DLD1 (cell line): ENCODE data around the gene METTL8.
"Not testable (repeated sequence)": the region's sequence is repeated elsewhere in the genome, so short reads cannot be mapped to it uniquely, and the experiment has no call there.

Source experiments
- in situ Hi-C: cut with HindIII; loops from 2 replicates; pipeline ENCODE4 v1.10.0; 2017; ENCODE audit warnings: low sequenced_read_pairs

METTL8 gene

DNA sequence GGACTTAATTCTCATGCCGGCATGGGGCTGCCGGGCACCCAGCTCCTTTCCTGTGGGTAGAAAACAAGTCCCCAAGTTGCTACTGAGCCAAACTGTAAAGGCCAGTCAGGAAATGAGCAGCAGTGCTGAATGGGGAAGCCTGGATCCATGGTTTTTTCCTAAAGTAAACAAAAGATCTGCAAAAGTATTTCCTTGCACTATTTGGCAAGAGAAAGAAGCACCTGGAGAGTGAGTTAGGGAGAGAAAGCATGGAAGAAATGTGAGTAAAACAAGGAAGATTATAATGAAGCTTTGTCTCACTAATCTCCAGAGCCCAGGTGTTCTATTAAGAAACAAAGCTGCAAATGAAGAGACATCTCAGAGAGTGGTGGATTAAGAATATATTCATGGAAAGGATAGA, 117.6 kb downstream of the METTL8 start:
- in situ Hi-C loops: no loop called here

DNA sequence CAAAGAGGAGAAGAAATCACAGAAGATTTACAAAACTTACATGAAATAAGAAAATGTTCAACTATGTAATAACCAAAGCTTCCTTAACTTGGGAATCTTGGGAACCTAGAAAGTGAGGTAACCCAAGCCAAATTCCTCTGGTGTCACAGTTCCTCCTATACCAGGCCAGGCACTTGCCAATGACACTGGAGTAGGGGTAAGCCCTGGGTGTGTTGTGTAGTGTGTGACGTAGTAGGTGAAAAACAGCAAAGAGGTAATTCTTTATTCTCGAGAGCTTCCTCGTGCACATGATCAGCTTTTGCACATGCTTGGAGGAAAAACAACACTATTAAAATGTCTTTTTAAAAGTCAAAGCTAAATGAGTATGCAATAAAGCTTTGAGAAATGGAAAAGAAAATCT, 118.0 kb downstream of the METTL8 start:
- in situ Hi-C loops: no loop called here

DNA sequence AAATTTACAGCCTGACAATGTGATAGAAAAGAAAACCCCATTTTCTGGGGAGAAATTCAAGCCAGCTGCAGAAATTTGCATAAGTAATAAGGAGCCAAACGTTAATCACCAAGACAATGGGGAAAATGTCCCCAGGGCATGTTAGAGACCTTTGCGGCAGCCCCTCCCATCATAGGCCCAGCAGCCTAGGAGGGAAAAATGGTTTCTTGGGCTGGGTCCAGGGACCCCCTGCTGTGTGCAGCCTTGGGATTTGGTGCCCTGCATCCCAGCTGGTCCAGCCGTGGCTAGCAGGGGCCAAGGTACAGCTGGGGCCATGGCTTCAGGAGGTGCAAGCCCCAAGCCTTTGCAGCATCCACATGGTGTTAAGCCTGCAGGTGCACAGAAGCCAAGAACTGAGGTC, 121.6 kb downstream of the METTL8 start:
- in situ Hi-C loops: not testable (repeated sequence)

DNA sequence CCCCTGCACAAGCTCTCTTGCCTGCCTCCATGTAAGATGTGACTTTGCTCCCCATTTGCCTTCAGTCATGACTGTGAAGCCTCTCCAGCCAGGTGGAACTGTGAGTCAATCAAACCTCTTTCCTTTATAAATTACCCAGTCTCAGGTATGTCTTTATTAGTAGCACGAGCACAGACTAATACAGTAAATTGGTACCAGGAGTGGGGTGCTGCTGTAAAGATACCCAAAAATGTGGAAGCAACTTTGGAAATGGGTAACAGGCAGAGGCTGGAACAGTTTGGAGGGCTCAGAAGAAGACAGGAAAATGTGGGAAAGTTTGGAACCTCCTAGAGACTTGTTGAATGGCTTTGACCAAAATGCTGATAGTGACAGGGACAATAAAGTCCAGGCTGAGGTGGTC, 122.2 kb downstream of the METTL8 start:
- in situ Hi-C loops: not testable (repeated sequence)

DNA sequence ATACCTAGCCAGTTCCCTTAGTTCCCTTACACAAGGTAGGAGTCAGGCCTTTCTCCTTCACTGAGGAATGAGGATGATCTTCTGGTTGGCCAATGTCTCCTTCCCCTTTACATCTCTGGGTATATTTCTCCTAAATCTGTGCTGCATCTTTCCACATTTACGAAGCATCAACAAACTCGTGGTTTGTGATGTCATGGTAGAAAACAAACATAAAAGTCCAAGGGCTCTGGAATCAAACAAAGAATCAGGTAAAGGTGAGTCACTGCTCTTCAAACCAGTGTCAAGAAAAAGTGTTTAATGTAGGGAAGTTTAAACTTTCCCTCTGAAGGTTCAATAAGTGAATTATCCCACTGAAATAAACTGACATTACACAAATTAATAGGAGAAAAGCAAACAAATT, 122.9 kb downstream of the METTL8 start:
- in situ Hi-C loops: no loop called here

DNA sequence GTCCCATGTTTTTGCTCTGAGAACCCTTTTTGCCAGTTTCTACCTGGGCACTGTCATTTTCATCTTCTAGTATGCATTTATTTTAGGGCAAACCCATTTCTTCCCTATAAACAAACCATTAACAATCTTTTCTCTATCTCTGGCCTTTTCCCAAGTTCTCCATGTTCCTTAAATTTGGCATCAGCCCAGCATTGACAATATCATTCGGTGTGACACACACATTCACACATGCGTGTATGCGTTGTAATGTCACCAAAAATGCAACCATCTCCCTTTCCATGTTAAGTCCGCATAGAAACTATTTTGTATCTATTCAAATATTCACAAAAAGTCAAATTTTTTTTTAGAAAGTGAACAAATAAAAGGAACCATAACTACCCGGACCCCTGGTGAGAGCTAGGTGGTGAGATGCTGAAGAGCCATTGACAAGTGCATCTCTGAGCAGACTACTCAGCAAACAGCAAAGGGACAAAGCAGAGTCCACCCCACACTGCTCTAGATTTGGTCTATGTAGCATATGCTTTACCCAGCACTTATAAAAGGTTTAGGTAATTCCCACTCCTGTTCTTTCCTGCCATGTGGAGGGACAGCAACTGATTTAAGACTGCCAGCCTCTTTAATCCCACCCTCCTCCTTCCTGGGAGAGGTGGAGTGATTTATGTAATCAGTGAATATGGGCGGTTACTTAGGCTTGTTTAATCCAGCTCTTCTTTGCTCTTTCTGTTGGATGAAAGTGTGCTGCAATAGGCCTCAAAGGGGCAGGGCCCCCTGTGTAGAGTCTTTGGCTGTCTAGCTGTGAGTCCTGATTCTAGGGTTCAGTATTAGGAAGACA, 124.1 kb downstream of the METTL8 start:
- in situ Hi-C loops: no loop called here

DNA sequence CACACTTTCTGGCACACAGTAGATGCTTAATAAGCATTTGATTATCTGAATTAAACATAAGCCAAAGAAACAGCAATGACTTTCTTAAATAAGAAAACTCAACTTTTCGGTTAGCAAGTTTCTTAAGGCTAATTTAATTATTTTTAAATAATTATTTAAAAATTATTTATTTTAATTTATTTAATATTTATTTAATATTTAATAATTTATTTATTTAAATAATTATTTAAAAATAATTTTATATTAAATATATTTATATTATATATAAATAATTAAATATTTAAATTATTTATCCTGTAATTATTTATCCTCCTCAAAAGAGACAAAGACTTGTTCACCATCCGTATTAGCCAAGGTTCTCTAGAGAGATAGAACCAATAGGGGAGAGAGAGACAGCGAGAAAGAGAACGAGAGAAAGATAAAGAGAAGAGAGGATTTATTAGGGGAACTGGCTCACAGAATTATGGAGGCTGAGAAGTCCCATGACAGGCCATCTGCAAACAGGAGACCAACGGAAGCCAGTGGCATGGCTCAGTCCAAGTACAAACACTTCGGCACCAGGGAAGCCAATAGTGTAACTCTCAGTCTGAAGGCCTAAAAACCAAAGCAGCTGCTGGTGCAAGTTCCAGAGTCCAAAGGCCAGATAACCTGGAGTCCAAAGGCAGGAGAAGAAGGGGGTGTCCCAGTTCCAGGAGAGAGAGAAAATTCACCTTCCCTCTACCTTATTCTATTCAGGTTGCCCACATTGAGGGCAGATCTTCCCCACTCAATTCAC, 125.3 kb downstream of the METTL8 start:
- in situ Hi-C loops: no loop called here

DNA sequence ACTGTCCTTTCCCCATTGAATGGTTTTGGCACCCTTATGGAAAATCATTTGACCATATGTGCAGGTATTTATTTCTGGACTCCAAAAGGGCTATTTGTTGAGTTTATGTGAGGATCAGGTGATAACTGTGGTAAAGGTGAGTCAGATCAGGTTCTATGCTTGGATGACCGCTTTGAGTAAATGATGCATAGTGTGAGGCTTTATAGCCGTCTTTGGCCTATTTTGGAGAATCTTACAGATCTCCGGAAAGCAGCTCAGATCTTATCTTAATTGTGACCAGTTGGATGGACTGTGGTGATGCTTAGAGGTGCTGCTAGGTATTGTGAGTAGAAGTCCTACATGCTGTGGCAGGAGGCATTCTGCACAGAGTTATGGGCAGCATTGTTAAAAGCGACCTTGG, 126.2 kb downstream of the METTL8 start:
- in situ Hi-C loops: no loop called here

DNA sequence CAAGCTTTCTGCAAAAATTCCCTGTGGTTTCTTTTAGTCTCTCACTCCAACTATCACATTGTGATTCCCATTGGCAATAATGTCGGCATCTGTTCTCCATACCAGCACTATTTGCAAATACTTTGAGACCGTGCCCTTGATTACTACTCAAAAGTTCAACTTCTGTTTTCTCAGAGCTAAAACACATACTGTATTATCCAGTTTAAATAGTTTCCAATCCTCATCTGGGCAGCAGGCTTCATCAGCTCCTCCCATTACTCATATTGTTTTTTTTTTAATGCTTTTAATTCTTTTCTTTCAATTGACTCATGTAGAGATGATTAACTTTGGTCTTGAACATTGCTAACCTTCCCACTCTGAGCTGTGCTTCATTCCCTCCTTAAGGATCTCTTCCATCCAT, 135.8 kb downstream of the METTL8 start:
- in situ Hi-C loops: no loop called here

DNA sequence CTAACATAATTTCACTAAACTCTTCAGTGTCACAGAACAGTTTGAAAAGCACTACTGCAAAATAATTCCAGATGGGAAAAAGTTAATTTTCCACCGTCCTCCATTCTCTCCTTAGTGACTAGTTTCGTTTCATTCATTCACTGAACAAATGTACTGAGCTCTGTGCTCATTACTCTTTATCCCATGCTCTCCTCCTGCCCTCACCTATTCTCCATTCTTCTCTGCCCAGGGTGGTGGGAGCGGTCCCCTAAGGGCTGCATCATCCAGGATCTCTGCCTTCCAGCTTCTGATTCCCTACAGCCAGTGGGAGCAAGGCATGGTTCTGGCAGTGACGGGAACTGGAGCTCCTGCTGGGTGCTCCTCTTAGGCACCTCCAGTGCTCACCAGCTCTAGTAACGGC, 139.2 kb downstream of the METTL8 start:
- in situ Hi-C loops: no loop called here

DNA sequence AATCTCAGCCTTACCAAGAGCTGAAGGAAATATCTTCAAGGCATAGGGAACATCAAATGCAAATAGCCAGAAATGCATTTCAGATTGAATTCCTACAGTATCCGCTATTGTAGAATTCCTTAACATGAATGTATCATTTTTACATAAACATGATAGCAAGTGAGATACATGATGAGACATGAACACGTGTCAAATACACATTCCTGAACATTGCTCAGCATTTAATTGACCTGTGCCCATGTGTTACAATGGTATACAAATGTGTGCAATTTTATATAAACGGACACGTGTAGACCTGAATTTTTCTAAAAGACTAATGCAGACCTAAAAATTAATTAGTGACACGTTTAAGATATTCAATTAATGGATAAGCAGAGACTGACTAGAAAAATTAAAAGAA, 140.1 kb downstream of the METTL8 start:
- in situ Hi-C loops: no loop called here

DNA sequence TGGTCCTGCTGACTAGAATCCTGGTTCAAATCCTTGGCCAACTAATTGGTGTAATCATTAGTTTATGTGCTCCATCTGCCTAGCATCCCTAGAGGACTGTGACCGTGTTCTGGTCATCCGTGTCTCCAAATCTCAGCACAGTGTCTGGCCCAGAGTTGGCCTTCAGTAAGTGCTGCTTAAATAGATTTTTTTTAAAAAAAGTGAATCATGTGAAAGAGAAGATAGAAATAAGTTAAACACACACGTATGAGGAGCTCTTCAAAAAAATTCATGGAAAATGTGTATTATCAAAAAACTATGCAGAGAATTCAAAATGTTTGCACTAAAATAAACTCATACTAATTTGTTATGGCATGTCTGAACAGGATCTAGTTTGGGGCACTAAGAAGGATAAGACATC, 143.8 kb downstream of the METTL8 start:
- in situ Hi-C loops: no loop called here

DNA sequence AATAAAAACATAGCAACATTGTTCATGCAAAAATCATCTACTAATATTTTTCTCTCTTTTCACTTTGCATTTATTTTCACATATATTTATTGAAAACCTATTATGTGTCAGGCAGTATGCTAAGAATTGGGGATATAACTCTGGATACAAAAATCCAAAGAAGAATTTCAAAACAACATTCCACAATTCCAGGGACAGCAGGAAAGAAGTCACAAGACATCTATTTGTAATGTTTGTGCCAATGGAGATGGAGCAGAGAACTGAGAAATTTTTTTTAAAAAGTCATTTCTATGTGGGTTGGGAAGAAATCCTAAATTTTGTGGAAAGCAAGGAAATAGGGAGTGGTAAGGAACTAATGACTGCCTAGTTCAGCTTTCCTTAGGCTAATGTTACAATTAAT, 144.5 kb downstream of the METTL8 start:
- in situ Hi-C loops: no loop called here

DNA sequence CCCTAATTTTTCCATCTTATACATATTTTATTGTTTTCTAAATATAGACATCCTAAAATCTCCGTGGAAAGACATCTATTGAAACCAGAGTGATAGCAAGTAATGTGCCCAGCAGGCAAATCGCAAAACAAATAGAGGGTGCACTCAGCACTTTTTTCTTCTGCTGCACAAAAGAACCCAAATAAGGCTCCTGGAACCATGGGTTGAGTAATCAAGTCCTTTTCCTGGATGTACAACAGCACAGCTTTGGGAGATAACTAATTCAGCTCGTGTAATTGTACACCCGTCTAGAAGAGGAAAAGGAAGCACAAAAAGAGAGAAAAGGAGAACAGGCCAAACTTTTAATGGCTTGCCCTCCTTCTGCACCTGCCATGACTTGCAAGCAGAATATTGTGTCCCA, 146.2 kb downstream of the METTL8 start:
- in situ Hi-C loops: no loop called here

DNA sequence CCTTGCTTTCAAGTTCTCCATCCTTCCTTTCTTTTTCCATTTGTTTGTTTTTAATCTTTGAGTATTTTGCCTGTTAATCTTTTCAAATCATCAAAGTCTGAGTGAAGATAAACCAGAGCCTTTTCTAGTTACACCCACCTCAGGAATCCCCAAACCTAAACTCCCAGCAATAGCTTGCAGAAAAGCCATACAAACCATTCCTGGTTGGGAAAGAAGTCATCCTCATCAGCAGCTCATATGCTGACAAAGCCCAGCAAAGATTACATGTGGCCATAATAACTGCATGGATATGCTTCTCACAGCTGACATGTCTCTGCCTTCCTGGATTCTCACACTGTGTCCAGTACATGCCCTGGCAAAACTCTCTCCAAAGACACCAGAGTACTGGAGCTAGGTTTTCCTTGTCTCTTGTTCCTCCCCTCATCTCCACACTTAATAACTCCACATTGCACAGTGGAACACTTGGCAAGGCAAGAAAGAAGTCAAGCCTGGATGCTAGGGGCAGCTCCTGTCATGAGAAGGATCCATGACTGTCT, 146.7 kb downstream of the METTL8 start:
- in situ Hi-C loops: no loop called here

DNA sequence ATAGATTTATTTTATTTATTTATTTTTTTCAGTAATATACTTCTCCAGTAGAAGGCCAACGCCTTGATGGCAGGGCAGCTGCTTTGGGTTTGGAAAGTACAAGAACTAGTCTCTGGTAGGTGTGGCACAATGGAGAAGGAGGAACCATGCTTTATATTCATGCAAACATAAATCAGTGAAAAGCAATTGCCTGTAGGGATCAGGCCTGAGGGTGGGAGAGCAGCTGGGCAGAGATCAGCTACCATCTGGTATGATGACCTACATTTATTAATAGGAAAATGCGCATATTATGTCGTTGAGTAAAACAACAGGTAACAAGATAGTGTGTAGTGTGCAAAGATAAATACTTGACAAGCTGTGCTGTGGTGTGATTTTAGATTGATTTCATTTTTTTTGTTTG, 152.7 kb downstream of the METTL8 start:
- in situ Hi-C loops: no loop called here

DNA sequence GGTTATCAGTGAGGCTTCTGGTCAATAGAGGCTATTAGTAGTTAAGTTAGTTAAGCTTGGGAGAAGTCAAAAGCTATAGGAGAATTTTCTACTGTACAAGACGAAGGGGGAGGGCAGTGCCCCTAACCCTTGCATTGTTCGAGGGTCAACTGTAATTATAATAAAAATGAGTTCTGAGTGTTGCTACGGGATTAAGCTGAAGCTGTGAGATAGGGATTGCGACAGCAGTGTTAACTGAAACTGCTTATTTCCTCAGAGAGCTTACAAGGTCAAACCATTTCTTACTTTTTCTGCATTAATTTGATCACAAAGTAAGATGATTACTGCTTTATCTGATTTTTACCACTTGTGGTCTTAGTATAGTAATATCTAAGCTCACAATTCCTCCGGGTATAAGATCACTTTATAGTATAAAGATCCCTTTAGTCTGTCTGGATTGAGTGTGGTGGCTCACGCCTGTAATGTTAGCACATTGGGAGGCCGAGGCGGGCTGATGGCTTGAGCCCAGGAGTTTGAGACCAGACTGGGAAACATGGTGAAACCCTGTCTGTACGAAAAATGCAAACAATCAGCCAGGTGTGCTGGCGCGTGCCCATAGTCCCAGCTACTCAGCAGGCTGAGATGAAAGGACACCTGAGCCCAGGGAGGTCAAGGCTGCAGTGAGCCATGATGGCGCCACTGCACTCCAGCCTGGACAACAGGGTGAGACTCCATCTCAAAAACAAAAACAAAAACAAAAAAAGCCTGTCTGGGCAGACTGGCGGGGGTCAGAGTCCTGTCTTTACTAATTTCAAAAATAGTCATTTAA, 153.6 kb downstream of the METTL8 start:
- in situ Hi-C loops: no loop called here

DNA sequence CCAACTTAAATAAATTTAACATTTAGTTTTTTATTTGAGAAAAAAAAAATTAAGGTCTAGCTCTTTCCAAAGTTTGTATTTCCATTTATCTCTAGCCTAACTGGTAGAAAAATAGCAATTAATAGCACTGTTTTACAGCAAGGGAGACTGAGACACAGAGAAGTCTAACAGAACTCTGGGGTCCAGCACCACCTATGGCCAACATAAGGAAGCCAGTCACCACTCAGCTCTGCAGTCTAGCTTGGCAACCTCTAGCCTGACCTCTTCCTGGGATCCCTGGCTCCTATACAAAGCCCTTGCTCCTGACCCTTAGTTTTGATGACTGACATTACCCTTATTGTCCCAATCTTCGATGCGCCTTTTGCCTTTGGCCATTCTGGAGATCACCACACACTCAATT, 159.0 kb downstream of the METTL8 start:
- in situ Hi-C loops: no loop called here

DNA sequence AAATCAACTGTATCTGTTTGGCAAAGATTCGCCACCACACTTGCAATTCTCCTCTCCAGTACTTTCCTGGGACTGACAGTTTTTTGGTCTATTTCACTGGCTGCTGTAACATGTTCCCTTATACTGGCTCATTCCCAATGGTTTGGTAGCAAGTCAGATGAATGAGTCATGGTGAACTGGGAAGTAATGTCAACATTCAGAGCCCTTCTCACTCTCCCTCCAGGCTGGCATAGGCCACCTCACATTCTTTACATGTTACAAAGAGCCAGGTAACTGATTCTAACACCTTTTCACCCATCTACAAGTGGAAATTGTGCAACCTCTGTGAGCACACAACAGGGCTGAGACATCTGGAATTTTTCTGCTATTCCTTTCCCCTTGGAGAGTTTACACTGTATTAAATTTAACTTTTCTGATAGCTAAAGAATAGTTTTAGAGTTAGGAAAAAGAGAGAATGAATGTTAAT, 161.8 kb downstream of the METTL8 start:
- in situ Hi-C loops: no loop called here

DNA sequence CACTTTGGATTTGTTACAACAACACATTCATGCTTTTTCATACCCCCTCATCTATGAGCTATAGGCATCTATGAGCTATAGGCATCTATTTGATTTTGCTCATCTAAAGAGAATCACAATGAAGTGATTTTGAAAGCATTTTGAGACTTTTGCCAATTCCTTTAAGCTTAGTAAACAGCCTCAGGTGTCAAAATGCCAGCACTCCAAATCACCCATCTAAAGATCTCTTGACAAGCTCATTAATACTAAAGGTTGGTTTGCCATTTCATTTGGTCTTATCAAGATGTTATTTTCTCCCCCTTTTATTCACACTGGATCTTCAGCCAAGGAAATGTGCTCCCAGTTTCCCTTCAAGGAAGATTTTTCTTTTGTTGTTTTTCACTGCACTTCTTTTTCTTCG, 162.4 kb downstream of the METTL8 start:
- in situ Hi-C loops: no loop called here
